HAP-1 (cell line): ENCODE measurements around the gene ZNF19.

Source experiments
- DNase-seq, 2 experiments: peaks; one replicate each; pipeline ENCODE4 v3.0.0-alpha.2; 2016 to 2020; ENCODE audit warnings: low spot score in 2 of 2
- H3K27me3 ChIP-seq: fragments of 250-450 bp; sonication (Bioruptor Pico); 2 replicates; pipeline ENCODE4 v1.5.1; 2020; ENCODE audit warnings: low read depth, mild to moderate bottlenecking, moderate library complexity
- H3K36me3 ChIP-seq: fragments of 250-450 bp; sonication (Bioruptor Pico); replicated peaks from 2 replicates; pipeline ENCODE4 v1.5.1; 2020; ENCODE audit warnings: mild to moderate bottlenecking
- H3K4me1 ChIP-seq: fragments of 250-450 bp; sonication (Bioruptor Pico); 2 replicates; pipeline ENCODE4 v1.5.1; 2020; ENCODE audit warnings: mild to moderate bottlenecking
- H3K4me3 ChIP-seq: fragments of 250-450 bp; sonication (Bioruptor Pico); 2 replicates; pipeline ENCODE4 v1.5.1; 2020; ENCODE audit warnings: mild to moderate bottlenecking, moderate library complexity
- H3K9me3 ChIP-seq: fragments of 250-450 bp; sonication (Bioruptor Pico); 2 replicates; pipeline ENCODE4 v1.5.1; 2020; ENCODE audit warnings: mild to moderate bottlenecking, moderate library complexity
- in situ Hi-C: fragments of 300-500 bp; cut with MboI; formaldehyde crosslinking; loops from 3 replicates; pipeline ENCODE4 v1.14.3; 2020; ENCODE audit warnings: low sequenced_read_pairs, inconsistent platforms, mixed read lengths

Gene ZNF19

GRCh38 chr16:71489122-71489521 lies at the start of gene ZNF19:
TSS of gene ZNF19 (minus strand) at chr16:71489324. CDS start at chr16:71482114, 7,210 bp downstream.
- in situ Hi-C loops = no loop called here
- no peaks in the 10 kb centered on the region; the same call in 1 of the 2 replicates for H3K4me1 ChIP-seq

GRCh38 chr16:71537643-71538042 lies 48.5 kb upstream of the ZNF19 start:
- Histone ChIP-seq H3K4me1 (no peaks in the 10 kb centered on the region), H3K4me3 (no peak overlapping the region), H3K36me3 (no peaks in the 10 kb centered on the region), H3K9me3 (no peaks in the 10 kb centered on the region), H3K27me3 (peaks cover 6% of the 10 kb centered on the region; the same call in 1 of the 2 replicates)
- peak; percentile 21 to 48 for DNase-seq
- in situ Hi-C loops = no loop called here

More at GRCh38 chr16:71489122-71489521, at the start of gene ZNF19:
- H3K4me3 ChIP-seq = no peak within 1 kb of the TSS
- peaks cover 3% of the 10 kb centered on the region; the same call in 1 of the 2 replicates for H3K27me3 ChIP-seq
- no peaks in the 10 kb centered on the region for H3K9me3 ChIP-seq
- H3K36me3 ChIP-seq = no peaks in the 10 kb centered on the region
- DNase-seq = no peak

GRCh38 chr16:71536752-71537499 lies 47.8 kb upstream of the ZNF19 start:
- no peaks in the 10 kb centered on the region for H3K4me1 ChIP-seq
- in situ Hi-C loops = no loop called here
- no peak for DNase-seq
- H3K36me3 ChIP-seq = no peaks in the 10 kb centered on the region
- H3K4me3 ChIP-seq = no peak overlapping the region
- H3K27me3 ChIP-seq = peaks cover 6% of the 10 kb centered on the region; the same call in 1 of the 2 replicates
- H3K9me3 ChIP-seq = no peaks in the 10 kb centered on the region

GRCh38 chr16:71532366-71532765 lies 43.2 kb upstream of the ZNF19 start:
- H3K4me1 ChIP-seq = no peaks in the 10 kb centered on the region
- H3K27me3 ChIP-seq = peaks cover 19% of the 10 kb centered on the region; the same call in 1 of the 2 replicates
- no peak overlapping the region for H3K4me3 ChIP-seq
- no peak for DNase-seq
- no peaks in the 10 kb centered on the region for H3K36me3 ChIP-seq
- H3K9me3 ChIP-seq = no peaks in the 10 kb centered on the region
- in situ Hi-C loops = no loop called here

- in situ Hi-C loops = no loop called here
- Histone ChIP-seq H3K36me3 (no peaks in the 10 kb centered on the region), H3K9me3 (no peaks in the 10 kb centered on the region), H3K4me3 (no peak overlapping the region), H3K27me3 (peaks cover 46% of the 10 kb centered on the region), H3K4me1 (no peaks in the 10 kb centered on the region)
- DNase-seq = no peak
These were observed 39.7 kb upstream of the ZNF19 start for GRCh38 chr16:71528863-71529262.

GRCh38 chr16:71528257-71528656 lies 39.1 kb upstream of the ZNF19 start:
- in situ Hi-C loops = no loop called here
- H3K36me3 ChIP-seq = no peaks in the 10 kb centered on the region
- no peak overlapping the region for H3K4me3 ChIP-seq
- DNase-seq = no peak
- H3K9me3 ChIP-seq = no peaks in the 10 kb centered on the region
- peaks cover 46% of the 10 kb centered on the region for H3K27me3 ChIP-seq
- H3K4me1 ChIP-seq = no peaks in the 10 kb centered on the region

- H3K4me3 ChIP-seq = no peak within 1 kb of the TSS
- peaks cover 46% of the 10 kb centered on the region for H3K27me3 ChIP-seq
- no peaks in the 10 kb centered on the region for H3K9me3 ChIP-seq
- no peaks in the 10 kb centered on the region for H3K36me3 ChIP-seq
- in situ Hi-C loops = no loop called here
- no peaks in the 10 kb centered on the region for H3K4me1 ChIP-seq
- DNase-seq = no peak
These were observed 37.0 kb upstream of the ZNF19 start, which contains the start of gene CHST4 for GRCh38 chr16:71526111-71526631. TSS of gene CHST4 (plus strand) at chr16:71526426. CDS start at chr16:71536678, 10,252 bp downstream.

- in situ Hi-C loops = no loop called here
- no peak overlapping the region for H3K4me3 ChIP-seq
- H3K9me3 ChIP-seq = no peaks in the 10 kb centered on the region
- H3K27me3 ChIP-seq = peaks cover 37% of the 10 kb centered on the region
- no peaks in the 10 kb centered on the region for H3K4me1 ChIP-seq
- no peak for DNase-seq
- no peaks in the 10 kb centered on the region for H3K36me3 ChIP-seq
These were observed 35.7 kb upstream of the ZNF19 start for GRCh38 chr16:71524566-71525553.

- no peaks in the 10 kb centered on the region for H3K36me3 ChIP-seq
- in situ Hi-C loops = no loop called here
- no peak for DNase-seq
- no peak overlapping the region for H3K4me3 ChIP-seq
- H3K9me3 ChIP-seq = no peaks in the 10 kb centered on the region
- no peaks in the 10 kb centered on the region for H3K4me1 ChIP-seq
- peaks cover 14% of the 10 kb centered on the region for H3K27me3 ChIP-seq
These were observed 31.4 kb upstream of the ZNF19 start for GRCh38 chr16:71520550-71520949.

GRCh38 chr16:71515026-71515425 lies 25.9 kb upstream of the ZNF19 start:
- no peaks in the 10 kb centered on the region for H3K4me1 ChIP-seq
- no peaks in the 10 kb centered on the region for H3K9me3 ChIP-seq
- no peak overlapping the region for H3K4me3 ChIP-seq
- H3K27me3 ChIP-seq = peaks cover 3% of the 10 kb centered on the region; the same call in 1 of the 2 replicates
- DNase-seq = no peak
- no peaks in the 10 kb centered on the region for H3K36me3 ChIP-seq
- in situ Hi-C loops = no loop called here

- Histone ChIP-seq H3K9me3 (no peaks in the 10 kb centered on the region), H3K27me3 (peaks cover 3% of the 10 kb centered on the region; the same call in 1 of the 2 replicates), H3K36me3 (no peaks in the 10 kb centered on the region), H3K4me1 (no peaks in the 10 kb centered on the region), H3K4me3 (no peak overlapping the region)
- in situ Hi-C loops = no loop called here
- DNase-seq = no peak
These were observed 25.4 kb upstream of the ZNF19 start for GRCh38 chr16:71514476-71514875.

- Histone ChIP-seq H3K9me3 (no peaks in the 10 kb centered on the region), H3K27me3 (peaks cover 3% of the 10 kb centered on the region; the same call in 1 of the 2 replicates), H3K4me3 (no peak overlapping the region), H3K4me1 (no peaks in the 10 kb centered on the region), H3K36me3 (no peaks in the 10 kb centered on the region)
- in situ Hi-C loops = no loop called here
- DNase-seq = no peak
These were observed 24.2 kb upstream of the ZNF19 start for GRCh38 chr16:71513302-71513701.

- in situ Hi-C loops = no loop called here
- no peaks in the 10 kb centered on the region for H3K36me3 ChIP-seq
- H3K27me3 ChIP-seq = peaks cover 8% of the 10 kb centered on the region
- H3K4me1 ChIP-seq = no peaks in the 10 kb centered on the region
- no peak overlapping the region for H3K4me3 ChIP-seq
- no peaks in the 10 kb centered on the region for H3K9me3 ChIP-seq
- DNase-seq = no peak
These were observed 17.9 kb upstream of the ZNF19 start for GRCh38 chr16:71507061-71507460.
